Psoas muscle (tissue), 8 donors: ENCODE data around the gene DLEU7. TPM values are rescaled to one million over a fixed set of nuclear protein-coding genes. Genes with fewer than 3 reads are reported as not detected.

Experiments used
- ATAC-seq, 4 donors: fragments of 200-7000 bp; cut with Tn5 transposase; one replicate each; pipeline ENCODE4 v1.9.1; 2020; ENCODE audit warnings: moderate library complexity in 3 of 4, mild to moderate bottlenecking in 2 of 4
- DNase-seq, 2 donors: peaks; one replicate each; pipeline ENCODE4 v3.0.0-alpha.2; 2020
- H3K27ac ChIP-seq: fragments of 200-600 bp; one replicate; pipeline ENCODE4 v1.8.0; 2022
- H3K27me3 ChIP-seq, 3 donors: fragments of 200-600 bp in 1 of 3; one replicate each; pipeline versions ENCODE4 v1.6.1 to v1.8.0; 2013 to 2022; ENCODE audit warnings: low read length in 2 of 3, mild to moderate bottlenecking in 2 of 3, moderate library complexity in 1 of 3; ENCODE audit not compliant: insufficient read depth in 3 of 3
- H3K36me3 ChIP-seq, 2 donors: fragments of 200-600 bp in 1 of 2; one replicate each; pipeline versions ENCODE4 v1.6.1 to v1.8.0; 2013 to 2022; ENCODE audit warnings: low read depth in 1 of 2, mild to moderate bottlenecking in 1 of 2, moderate library complexity in 1 of 2; ENCODE audit not compliant: insufficient read depth in 1 of 2
- H3K4me1 ChIP-seq: fragments of 200-600 bp; one replicate; pipeline ENCODE4 v1.8.0; 2022
- H3K4me3 ChIP-seq: fragments of 200-600 bp; one replicate; pipeline ENCODE4 v1.8.0; 2022; ENCODE audit warnings: mild to moderate bottlenecking
- H3K9me3 ChIP-seq: fragments of 200-600 bp; one replicate; pipeline ENCODE4 v1.8.0; 2022
- CTCF ChIP-seq: fragments of 200-600 bp; IDR thresholded peaks from one replicate; pipeline ENCODE4 v1.8.0; 2022; ENCODE audit warnings: antibody characterized with exemption
- WGBS, 3 donors: extraction: QIAGEN DNeasy Blood & Tissue Kit; methylation state at CpG; one replicate each; pipeline versions ENCODE4 v1.1.6 to v1.1.7; 2013; 5-methylcytosine and 5-hydroxymethylcytosine counted together
- intact Hi-C, 2 donors: fragments of 100-400 bp; cut with DNase I; formaldehyde crosslinking; loops; one replicate each; pipeline versions ENCODE4 v1.11.0 to v1.14.2; 2022
- long read RNA-seq, 2 donors: library from polyadenylated mRNA; unstranded; transcript quantifications; one replicate each; pipeline ENCODE4 v2.0.0, GENCODE V29; 2021
- polyA plus RNA-seq, 3 donors: library from polyadenylated mRNA; stranded (reverse); fragments of 200-250 nt; gene quantifications; one replicate each; pipeline ENCODE4 v1.2.3, GENCODE V29; 2013
- total RNA-seq, 4 donors: library from RNA; stranded (reverse); fragmentation: NEBNext Ultra II Directional in 2 of 4; extraction: Animal tissue kit (Norgen Biotek cat#: 25700) in 2 of 4; gene quantifications; one replicate each; pipeline versions ENCODE4 v1.2.1 to v1.2.4, GENCODE V29; 2021 to 2023
- donor health status: healthy with polysubstance abuse.
- donor health status: DM: no; HTN: no; CAD: no; lungs with moderate emphysema.
- donor health status: Bipolar disorder and iron deficiency.
- donor health status: healthy.
- donor health status: DM: yes; HTN: yes; CAD: no.
- donor health status: DM: no; HTN: no; CAD: no.
- donor health status: DM: no; HTN: no; CAD: no.
- donor health status: DM: yes; HTN: yes; CAD: no.

The DLEU7 gene
- total RNA-seq (under 1 TPM in 1 of 4 donors, not detected in 3; 0.15 TPM), polyA plus RNA-seq (under 1 TPM in 2 of 3 donors, not detected in 1; 0.03 to 0.05 TPM)
- long read RNA-seq, donor 1, result 0 reads
- long read RNA-seq, donor 2, result 0 reads

- WGBS, 3 donors, result 15 to 17% (median 17%) methylated on average over 53 to 78 of the region's 78 CpGs
These were observed at the start of gene DLEU7 for GRCh38 chr13:50843257-50844083. TSS of gene DLEU7 (minus strand) at chr13:50843692. CDS start at chr13:50843646, 46 bp downstream.

GRCh38 chr13:50892210-50892944, 48.9 kb upstream of the DLEU7 start:
- ATAC-seq (no peak), DNase-seq (no peak)
- no peaks in the 10 kb centered on the region for H3K27me3 ChIP-seq
- WGBS, 3 donors, result 72 to 81% (median 76%) methylated on average over 7 of the region's 7 CpGs
- no peaks in the 10 kb centered on the region for H3K36me3 ChIP-seq
- no peaks in the 10 kb centered on the region for H3K4me1 ChIP-seq
- TF ChIP-seq CTCF, result no peak
- H3K9me3 ChIP-seq, result no peaks in the 10 kb centered on the region
- H3K4me3 ChIP-seq, result no peak overlapping the region
- no peak overlapping the region for H3K27ac ChIP-seq
- intact Hi-C loops, result no loop called here

More at GRCh38 chr13:50843257-50844083, at the start of gene DLEU7:
- peaks cover 5% of the 10 kb centered on the region for H3K4me1 ChIP-seq
- no peak within 1 kb of the TSS for H3K27ac ChIP-seq
- no peaks in the 10 kb centered on the region for H3K36me3 ChIP-seq
- no peaks in the 10 kb centered on the region for H3K9me3 ChIP-seq
- peak in 1 of 2 donors; percentile 49 for DNase-seq
- ATAC-seq, result peak in 1 of 4 donors; percentile 7
- H3K4me3 ChIP-seq, result peak within 1 kb of the TSS; percentile 55
- H3K27me3 ChIP-seq, result peaks cover 0 to 35% (median 0%) of the 10 kb centered on the region in 3 donors
- intact Hi-C loops, result no loop called here
- no peak for TF ChIP-seq CTCF

GRCh38 chr13:50891206-50891605, 47.7 kb upstream of the DLEU7 start:
- DNase-seq, result no peak
- intact Hi-C loops, result no loop called here
- H3K27me3 ChIP-seq, result no peaks in the 10 kb centered on the region

GRCh38 chr13:50889317-50889716, 45.8 kb upstream of the DLEU7 start:
- DNase-seq, result no peak
- Histone ChIP-seq H3K9me3 (no peaks in the 10 kb centered on the region), H3K36me3 (no peaks in the 10 kb centered on the region), H3K27me3 (no peaks in the 10 kb centered on the region), H3K4me3 (no peak overlapping the region), H3K27ac (no peak overlapping the region), H3K4me1 (no peaks in the 10 kb centered on the region)
- no peak for TF ChIP-seq CTCF
- intact Hi-C loops, result no loop called here
- 0 to 78% (median 47%) methylated on average over 1 of the region's 1 CpG for WGBS, 3 donors
- no peak for ATAC-seq

More at GRCh38 chr13:50891206-50891605, 47.7 kb upstream of the DLEU7 start:
- no peaks in the 10 kb centered on the region for H3K4me1 ChIP-seq
- H3K4me3 ChIP-seq, result no peak overlapping the region
- no peak overlapping the region for H3K27ac ChIP-seq
- no peak for ATAC-seq
- no peak for TF ChIP-seq CTCF
- no peaks in the 10 kb centered on the region for H3K36me3 ChIP-seq
- H3K9me3 ChIP-seq, result no peaks in the 10 kb centered on the region
